Measurements from ENCODE around the gene SERAC1.

DNA sequence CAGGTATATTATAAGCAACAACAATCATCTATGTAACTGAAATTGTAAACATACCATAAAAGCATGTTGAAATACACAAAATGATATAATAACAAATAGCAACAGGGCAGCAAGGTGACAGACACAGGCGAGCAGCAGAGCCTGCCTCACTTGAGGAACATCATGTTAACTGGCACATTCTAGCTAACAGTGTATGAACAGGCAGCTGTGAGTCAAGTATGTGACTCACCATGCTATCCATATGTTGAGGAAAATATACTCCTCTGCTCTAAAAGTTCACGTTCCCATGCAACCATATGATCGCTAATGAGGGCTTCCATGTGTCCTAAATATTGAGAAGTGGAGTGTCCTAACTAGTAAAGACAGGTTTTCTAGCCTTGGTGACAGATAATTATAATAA, 18.4 kb downstream of the SERAC1 start:
- TF ChIP-seq, protein P1, sequence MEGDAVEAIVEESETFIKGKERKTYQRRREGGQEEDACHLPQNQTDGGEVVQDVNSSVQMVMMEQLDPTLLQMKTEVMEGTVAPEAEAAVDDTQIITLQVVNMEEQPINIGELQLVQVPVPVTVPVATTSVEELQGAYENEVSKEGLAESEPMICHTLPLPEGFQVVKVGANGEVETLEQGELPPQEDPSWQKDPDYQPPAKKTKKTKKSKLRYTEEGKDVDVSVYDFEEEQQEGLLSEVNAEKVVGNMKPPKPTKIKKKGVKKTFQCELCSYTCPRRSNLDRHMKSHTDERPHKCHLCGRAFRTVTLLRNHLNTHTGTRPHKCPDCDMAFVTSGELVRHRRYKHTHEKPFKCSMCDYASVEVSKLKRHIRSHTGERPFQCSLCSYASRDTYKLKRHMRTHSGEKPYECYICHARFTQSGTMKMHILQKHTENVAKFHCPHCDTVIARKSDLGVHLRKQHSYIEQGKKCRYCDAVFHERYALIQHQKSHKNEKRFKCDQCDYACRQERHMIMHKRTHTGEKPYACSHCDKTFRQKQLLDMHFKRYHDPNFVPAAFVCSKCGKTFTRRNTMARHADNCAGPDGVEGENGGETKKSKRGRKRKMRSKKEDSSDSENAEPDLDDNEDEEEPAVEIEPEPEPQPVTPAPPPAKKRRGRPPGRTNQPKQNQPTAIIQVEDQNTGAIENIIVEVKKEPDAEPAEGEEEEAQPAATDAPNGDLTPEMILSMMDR (IDR thresholded peaks at IDR 0.05), result no peak
- TF ChIP-seq POLR2A (IDR thresholded peaks at IDR 0.05), result no peak

Measured in tibial nerve (tissue), 3 donors.